Hippocampal formation (tissue), 2 donors: ENCODE data around the gene HSDL1.
A peak's percentile ranks its signal among the peaks of the same experiment; 100 is the strongest.
"Not testable (repeated sequence)": the region's sequence is repeated elsewhere in the genome, so short reads cannot be mapped to it uniquely, and the experiment has no call there.

Experiments
- DNase-seq, 2 donors: peaks; one replicate each; lab custom pipeline; 2025; lab: John Stamatoyannopoulos, UW

The HSDL1 gene

DNA sequence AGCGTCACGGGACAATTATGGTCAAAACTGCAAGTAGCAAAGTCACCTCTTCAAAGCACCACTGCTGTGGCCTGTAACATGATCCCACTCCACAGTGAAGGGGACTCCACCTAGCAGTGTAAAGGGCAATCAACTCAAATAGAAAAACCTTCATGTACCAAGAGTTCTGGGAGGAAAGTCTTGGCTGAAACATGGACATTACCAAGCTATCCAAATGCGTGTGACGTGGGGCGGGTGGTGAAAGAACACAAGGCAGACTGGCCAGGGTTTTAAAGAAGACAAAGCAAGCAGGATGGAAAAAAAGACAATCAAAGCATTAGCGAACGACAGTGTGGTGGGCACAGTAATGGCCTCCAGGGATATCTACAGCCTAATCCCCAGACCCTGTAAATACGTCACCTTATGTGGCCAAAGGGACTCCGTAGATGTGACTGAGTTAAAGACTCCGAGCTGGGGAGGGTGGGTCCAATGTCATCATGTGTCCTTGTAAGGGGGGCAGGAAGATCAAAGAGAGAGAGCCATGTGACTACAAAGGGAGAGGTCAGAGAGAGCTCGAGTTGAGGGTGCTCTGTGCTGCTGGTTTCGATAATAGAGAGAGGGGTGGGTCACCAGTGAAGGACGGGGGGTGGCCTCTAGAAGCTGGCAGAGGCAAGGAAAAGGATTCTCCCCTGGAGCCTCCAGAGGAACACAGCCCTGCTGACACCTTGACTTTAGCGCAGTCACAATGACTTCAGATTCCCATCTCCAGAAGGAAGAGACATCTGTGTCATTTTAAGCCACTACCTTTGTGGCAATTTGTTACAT is 6.0 kb downstream of the HSDL1 start:
- no peak for DNase-seq

DNA sequence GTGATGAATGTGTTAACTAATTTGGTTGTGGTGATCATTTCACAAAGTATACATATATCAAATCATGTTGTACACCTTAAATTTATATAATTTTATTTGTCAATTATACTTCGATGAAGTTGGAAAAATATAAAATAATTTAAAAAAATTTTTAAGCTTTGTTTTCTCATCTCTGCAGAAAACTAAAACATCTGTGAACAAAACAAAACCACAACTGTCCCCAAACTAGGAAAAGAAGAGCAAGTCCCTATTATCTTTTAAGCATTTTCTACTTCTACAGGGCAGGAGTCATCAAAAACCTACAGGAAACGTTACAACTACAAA is 6.5 kb downstream of the HSDL1 start:
- no peak for DNase-seq

DNA sequence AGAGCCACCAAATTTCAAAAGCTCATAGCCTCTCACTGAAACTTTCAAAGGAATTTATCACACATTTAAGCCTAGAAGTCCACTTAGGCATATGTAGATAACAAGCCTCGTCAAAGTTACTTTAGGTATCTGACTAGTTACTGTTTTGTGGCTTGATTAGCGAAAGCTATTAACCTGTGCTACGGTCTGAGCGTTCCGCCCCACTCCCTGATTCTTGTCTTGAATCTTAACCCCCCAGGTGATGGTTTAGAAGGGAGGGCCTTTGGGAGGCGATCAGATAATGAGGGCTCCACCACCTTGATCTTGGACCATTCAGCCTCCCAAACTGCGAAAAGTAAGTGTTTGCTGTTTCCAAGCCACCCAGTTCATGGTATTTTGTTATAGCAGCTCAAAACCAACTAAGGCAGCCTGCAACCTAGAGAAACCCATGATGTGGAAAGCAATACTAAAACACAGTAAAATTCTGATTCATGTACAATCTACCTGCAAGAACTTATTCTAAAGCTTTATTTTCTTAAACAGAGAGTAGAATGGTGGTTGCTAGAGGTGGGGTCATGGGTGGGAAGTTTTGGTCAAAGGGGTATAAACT is 7.1 kb downstream of the HSDL1 start:
- no peak for DNase-seq

DNA sequence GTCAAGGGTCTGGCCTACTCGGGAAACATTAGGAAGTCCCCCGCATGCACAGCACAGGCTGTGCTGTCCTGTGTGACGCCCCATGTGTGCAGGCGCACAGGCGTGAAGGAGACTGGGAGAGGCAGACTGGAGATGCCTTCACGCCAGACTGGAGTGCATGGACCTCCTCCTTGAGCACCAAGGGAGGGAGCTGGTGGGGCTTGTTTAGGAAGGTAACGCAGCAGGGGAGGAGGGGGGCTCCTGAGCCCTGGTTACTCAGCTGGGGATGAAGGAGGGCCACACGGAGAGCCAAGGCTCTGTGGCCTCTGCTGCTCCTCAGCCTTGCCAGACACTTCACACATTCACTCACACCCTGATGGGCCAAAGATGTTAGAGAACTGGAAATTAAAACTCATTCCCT is 7.7 kb downstream of the HSDL1 start:
- DNase-seq: no peak

DNA sequence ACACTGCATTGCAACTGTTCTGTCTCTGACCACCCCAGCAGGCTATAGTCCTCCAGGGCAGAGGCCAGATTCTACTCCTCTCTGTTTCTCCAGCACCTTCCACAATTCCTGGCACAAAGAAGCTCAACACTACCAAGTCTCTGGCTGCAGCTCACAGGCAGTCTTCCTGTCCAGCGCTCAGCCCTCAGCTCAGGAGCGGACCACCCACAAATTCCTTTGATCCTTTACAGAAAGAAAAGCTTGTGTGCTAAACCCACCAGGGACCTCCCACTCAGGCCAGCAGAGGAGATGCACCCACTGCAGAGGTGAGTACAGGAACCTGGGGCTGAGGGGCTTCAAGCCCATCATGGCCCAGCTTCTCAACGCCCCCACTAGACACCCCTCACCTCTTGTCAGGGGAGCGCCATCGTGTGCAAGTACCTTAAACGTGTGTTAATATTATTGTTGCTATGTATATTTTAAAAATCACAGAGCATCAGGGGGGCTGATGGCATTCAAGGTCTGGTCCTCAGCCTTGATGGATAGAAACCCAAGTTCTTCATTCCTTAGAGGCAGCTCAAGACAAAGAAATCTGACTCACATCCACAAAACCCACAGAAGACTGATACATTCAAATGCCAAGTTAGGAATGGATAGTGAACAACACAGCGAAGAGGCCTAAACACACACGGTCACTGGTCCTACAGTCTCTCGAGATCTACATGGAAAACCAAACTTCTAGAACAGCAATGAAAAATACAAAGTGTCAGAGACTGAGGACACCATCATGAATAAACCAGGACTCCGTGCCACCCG is 8.4 kb downstream of the HSDL1 start:
- DNase-seq: no peak

DNA sequence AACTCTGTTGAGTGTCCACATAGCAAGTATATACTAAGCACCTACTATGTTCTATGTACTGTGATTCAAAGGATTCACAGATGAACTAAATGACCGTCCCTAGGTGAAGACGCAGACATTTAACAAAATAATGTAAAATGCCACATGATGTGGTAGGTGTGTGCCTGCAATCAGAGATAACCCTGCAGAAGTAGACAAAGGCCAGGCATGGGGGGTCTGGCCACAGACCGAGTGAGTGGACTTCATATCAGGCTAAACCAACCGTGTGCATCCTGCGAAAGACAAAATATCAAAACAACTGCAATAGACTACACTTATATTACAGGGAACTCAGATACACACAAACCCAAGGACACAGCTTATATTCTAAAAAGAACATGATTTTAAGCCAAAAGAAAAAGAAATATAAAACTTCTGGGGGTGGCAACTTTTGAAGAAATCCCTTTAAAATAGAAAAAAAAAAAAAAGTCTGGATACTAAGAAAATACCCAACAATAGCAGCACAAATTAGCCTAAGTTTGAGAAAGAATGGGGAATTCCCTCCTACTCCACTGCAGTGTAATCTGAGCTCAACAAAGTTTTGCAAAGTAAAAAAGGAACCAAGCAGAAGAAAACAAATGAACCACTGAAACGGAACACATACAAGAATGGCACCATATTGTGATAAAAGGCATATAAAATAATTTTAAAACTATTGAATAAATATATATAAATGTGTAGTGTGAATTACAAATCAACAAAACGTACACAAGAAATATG is 12.3 kb downstream of the HSDL1 start:
- DNase-seq: no peak

- DNase-seq: no peak
Measured at GRCh38 chr16:84131117-84131516, 13.9 kb downstream of the HSDL1 start.

GRCh38 chr16:84124257-84125073 is 20.5 kb downstream of the HSDL1 start:
- DNase-seq: no peak

GRCh38 chr16:84121007-84121406 is 24.0 kb downstream of the HSDL1 start:
- no peak for DNase-seq

- no peak for DNase-seq
Measured at GRCh38 chr16:84120023-84120422, 25.0 kb downstream of the HSDL1 start.

- DNase-seq: no peak
Measured at GRCh38 chr16:84119368-84119767, 25.6 kb downstream of the HSDL1 start.

DNA sequence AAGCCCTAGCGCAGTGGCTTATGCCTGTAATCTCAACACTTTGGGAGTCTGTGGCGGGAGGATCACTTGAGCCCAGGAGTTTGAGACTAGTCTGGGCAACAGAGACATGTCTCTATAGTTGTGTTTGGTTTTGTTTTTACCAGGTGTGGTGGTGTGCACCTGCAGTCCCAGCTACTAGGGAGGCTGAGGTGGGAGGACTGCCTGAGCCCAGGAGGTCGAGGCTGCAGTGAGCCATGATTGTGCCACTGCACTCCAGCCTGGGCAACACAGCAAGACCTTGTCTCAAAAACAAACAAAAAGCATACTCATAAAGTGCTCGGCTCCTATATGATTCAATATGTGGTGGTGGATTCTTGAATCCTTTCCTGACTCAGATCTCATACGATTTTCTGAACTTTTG is 26.7 kb downstream of the HSDL1 start:
- not testable (repeated sequence) for DNase-seq

DNA sequence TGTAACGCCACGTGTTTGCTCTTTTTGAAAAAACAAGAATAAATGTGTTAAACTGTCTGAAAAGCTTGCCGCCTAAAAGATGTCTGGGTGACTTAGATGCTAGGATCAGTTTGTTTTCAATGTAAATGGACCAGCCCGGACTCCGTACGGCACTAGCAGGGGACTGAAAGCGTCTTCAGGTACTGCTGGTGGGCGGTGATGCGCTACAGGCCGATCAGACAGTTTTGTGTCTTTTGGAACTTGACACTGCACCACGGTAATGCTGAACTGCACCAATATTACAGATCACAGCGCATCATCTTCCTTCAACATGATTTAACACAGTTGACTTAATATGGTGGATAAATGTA is 27.5 kb downstream of the HSDL1 start:
- no peak for DNase-seq

DNA sequence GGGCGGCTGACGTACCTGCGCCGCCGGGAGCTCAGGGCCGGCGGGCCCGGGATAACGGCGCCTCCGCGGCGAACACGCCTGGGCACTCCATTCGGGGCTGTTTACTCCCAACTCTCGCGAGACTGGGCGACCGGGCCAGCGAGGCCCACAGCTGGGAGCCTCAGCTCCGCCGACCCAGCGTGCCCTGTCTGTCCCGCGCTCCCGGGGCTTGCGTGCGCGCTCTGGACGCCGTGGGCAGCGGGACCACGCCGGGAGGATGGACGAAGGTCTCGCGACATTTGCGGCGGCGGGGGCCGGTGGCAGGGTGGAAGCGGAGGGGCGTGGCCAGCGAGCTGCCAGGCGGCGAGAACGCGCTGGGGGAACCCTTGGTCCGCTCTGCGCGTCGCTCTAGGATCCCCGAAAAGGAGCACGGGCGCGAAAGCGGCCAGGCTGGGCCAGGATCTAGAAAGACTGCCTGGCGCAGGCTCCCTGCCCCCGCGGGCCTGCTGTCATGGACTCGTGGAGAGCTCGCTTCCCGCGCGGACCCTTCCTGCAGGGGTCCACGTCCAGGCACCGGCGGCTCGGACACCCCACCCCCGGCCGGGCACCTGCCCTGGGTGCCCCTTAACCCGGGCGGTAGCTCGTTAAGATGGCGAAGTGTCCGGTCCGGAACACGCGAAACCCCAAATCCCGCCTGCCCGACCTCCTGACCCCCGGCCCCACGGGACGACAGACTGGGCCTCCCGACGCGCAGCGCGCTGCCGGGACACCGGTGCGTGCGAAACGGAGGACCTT is 28.1 kb downstream of the HSDL1 start, which contains the start of gene MBTPS1:
TSS of gene MBTPS1 (minus strand) at position 223 of the 774 bp plus-strand sequence. CDS start 15,159 bp downstream, outside the sequence.
- DNase-seq: peak; percentile 95 to 96

DNA sequence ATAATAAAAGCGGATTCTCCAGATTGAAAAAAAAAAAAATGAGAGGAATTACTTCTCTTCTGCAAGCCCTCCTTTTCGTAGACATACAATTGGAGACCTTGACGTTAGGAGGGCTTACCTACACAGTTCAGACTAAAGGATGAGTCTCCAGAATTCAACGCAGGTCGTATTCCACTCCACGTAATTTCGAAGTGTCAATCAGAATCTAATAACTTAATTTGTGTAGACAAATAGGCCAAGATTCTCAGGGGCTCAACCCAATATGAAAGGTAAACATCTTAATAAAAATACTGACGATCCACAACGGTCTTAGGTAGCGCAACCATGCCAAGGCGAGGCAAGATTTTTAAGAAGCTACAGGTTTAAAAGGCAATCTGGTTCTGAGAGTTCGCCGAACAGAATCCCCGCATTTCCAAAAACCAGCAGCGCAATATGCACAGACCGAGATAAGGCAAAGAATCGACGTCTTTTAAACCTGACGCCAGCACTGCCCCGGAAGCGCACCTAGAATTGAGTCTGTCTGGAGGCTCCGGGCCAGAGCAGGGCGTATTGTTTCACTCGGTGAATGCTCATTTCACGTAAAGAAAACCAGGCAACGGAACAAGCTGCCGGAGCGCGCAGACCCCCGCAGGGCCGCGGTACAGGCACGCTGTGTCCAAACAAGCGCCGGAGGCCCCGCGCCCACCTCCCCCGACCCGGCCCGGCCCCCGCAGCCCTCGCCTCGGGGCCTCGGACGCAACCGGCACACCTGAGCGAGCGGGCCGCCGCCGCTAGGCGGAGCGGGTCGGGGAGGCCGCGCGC is 28.9 kb downstream of the HSDL1 start:
- peak in 1 of 2 donors; percentile 42 for DNase-seq

DNA sequence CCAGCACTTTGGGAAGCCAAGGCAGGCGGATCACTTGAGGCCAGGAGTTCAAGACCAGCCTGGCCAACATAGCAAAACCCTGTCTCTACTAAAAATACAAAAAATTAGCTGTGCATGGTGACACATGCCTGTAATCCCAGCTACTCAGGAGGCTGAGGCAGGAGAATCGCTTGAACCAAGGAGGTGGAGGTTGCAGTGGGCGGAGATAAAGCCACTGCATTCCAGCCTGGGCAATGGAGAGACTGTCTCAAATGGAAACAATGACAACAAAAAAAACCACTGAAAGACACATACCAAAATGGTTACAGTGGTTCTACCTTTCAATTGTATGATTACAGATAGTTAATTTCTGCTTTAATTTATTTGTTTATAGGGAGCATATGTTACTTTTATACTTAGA is 33.0 kb downstream of the HSDL1 start:
- not testable (repeated sequence) for DNase-seq

- no peak for DNase-seq
Measured at GRCh38 chr16:84111525-84111924, 33.5 kb downstream of the HSDL1 start.

GRCh38 chr16:84110527-84110926 is 34.5 kb downstream of the HSDL1 start:
- no peak for DNase-seq

DNA sequence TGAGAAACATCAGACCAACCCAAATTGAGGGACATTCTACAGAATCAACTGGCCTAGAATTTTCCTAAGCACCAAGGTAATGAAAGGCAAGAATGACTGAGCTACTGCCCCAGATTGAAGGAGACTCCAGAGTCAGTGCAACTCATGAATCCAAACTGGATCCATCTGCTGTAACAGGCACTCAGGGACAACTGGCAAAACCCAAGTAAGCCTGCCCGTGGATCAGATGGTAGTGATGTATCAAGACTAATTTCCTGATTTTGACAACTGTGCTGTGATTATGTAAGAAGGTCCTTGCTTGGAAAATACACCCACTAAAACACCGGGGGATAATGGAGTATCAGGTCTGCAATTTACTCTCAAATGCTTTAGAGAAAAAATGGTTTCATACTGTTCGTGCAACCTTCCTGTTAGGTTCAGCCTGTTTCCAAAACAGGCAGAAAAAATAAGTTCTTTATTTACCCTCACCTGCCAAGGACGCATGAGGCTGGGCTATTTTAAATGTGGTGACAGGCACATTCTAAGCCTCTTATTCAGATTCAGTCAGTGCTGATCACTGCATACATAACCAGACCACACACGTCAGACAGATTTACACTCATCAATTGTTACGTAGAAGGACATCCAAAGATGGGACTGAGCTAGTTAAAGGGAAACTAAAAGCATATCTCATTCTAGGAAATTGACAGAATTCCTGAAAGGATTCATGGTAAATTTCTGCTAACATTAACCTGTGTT is 35.2 kb downstream of the HSDL1 start:
- DNase-seq: no peak
